Thymus (tissue), 11 donors: ENCODE results near the gene UGP2. TPM values are rescaled to one million over a fixed set of nuclear protein-coding genes. Genes with fewer than 3 reads are reported as not detected.
A peak's percentile ranks its signal among the peaks of the same experiment; 100 is the strongest.
"Not testable (repeated sequence)": the region's sequence is repeated elsewhere in the genome, so short reads cannot be mapped to it uniquely, and the experiment has no call there.

Experiments
- DNase-seq, 9 donors: peaks; one replicate each; pipeline ENCODE4 v3.0.0-alpha.2; 2013; ENCODE audit warnings: low spot score in 9 of 9, low read depth in 6 of 9, missing footprints in 1 of 9
- H3K27ac ChIP-seq, 2 donors: one replicate each; pipeline ENCODE4 v1.5.1; 2013; ENCODE audit warnings: control low read depth in 1 of 2, low read depth in 1 of 2, low read length in 1 of 2, mild to moderate bottlenecking in 1 of 2, moderate library complexity in 1 of 2
- H3K27me3 ChIP-seq, 2 donors: one replicate each; pipeline ENCODE4 v1.5.1; 2013; ENCODE audit warnings: low read length in 1 of 2; ENCODE audit not compliant: control insufficient read depth in 2 of 2, insufficient read depth in 1 of 2
- H3K36me3 ChIP-seq, 2 donors: one replicate each; pipeline ENCODE4 v1.5.1; 2013; ENCODE audit warnings: low read length in 1 of 2, mild to moderate bottlenecking in 1 of 2, moderate library complexity in 1 of 2; ENCODE audit not compliant: control insufficient read depth in 2 of 2, insufficient read depth in 2 of 2
- H3K4me1 ChIP-seq, 2 donors: one replicate each; pipeline ENCODE4 v1.5.1; 2013; ENCODE audit warnings: low read length in 2 of 2; ENCODE audit not compliant: control insufficient read depth in 2 of 2, insufficient read depth in 2 of 2
- H3K4me3 ChIP-seq, 2 donors: one replicate each; pipeline ENCODE4 v1.5.1; 2013; ENCODE audit warnings: low read length in 2 of 2, control low read depth in 1 of 2, mild to moderate bottlenecking in 1 of 2
- H3K9me3 ChIP-seq, 2 donors: one replicate each; pipeline ENCODE4 v1.5.1; 2013; ENCODE audit warnings: low read length in 1 of 2, mild to moderate bottlenecking in 1 of 2; ENCODE audit not compliant: control insufficient read depth in 2 of 2, insufficient read depth in 1 of 2
- WGBS: extraction: QIAGEN DNeasy Blood & Tissue Kit; methylation state at CpG from one replicate; pipeline ENCODE4 v1.1.7; 2013; 5-methylcytosine and 5-hydroxymethylcytosine counted together
- polyA plus RNA-seq: library from polyadenylated mRNA; stranded (reverse); fragments of 200-250 nt; gene quantifications from one replicate; pipeline ENCODE4 v1.2.3, GENCODE V29; 2013
- total RNA-seq: library from RNA; stranded (reverse); fragments of 120-200 nt; gene quantifications from one replicate; pipeline ENCODE4 v1.2.4, GENCODE V29; 2013
- donor health status: healthy.

Gene UGP2
- total and polyA plus RNA-seq, 2 donors = 199 to 221 TPM

GRCh38 chr2:63808911-63809310 lies 32.8 kb upstream of the UGP2 start:
- DNase-seq, H3K9me3 ChIP-seq, H3K4me3 ChIP-seq, H3K4me1 ChIP-seq, H3K27me3 ChIP-seq, H3K27ac ChIP-seq, H3K36me3 ChIP-seq: not testable (repeated sequence)
- 98% methylated on average over 29 of the region's 29 CpGs for WGBS

DNA sequence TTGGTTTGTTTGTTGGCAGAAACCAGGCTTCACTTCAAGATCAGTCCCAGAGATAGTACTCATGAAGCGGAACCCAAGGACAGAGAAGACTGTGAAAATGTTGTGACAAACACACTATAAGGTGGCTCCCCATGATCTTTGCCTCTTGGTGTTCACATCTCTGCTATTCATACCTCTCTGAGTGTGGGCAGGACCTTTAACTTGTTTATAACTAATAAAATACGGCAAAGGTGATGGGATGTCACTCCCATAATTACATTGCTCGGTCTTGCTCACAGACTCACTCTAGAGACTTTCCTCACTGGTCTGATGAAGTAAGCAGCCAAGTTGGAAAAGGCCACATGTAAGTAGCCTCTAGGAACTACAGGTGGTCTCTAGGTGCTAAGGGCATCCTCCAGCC lies 30.6 kb upstream of the UGP2 start:
- DNase-seq = no peak
- Histone ChIP-seq H3K4me1 (no peaks in the 10 kb centered on the region), H3K27ac (no peak overlapping the region), H3K9me3 (peaks cover 0 to 4% of the 10 kb centered on the region in 2 donors), H3K4me3 (no peak overlapping the region), H3K27me3 (no peaks in the 10 kb centered on the region), H3K36me3 (no peaks in the 10 kb centered on the region)
- WGBS = 96% methylated on average over 3 of the region's 3 CpGs

- not testable (repeated sequence) for H3K27me3 ChIP-seq, H3K9me3 ChIP-seq, H3K36me3 ChIP-seq, H3K4me3 ChIP-seq, DNase-seq, H3K4me1 ChIP-seq, H3K27ac ChIP-seq
- WGBS = 98% methylated on average over 7 of the region's 7 CpGs
These were observed 29.8 kb upstream of the UGP2 start for GRCh38 chr2:63811870-63812269.

- Histone ChIP-seq H3K4me1 (no peaks in the 10 kb centered on the region), H3K9me3 (no peaks in the 10 kb centered on the region), H3K4me3 (no peak overlapping the region), H3K27ac (no peak overlapping the region), H3K27me3 (no peaks in the 10 kb centered on the region), H3K36me3 (no peaks in the 10 kb centered on the region)
- 95% methylated on average over 1 of the region's 1 CpG for WGBS
- DNase-seq = no peak
These were observed 27.6 kb upstream of the UGP2 start for GRCh38 chr2:63814114-63814513.

- Histone ChIP-seq H3K9me3 (no peaks in the 10 kb centered on the region), H3K36me3 (no peaks in the 10 kb centered on the region), H3K4me3 (no peak overlapping the region), H3K27me3 (no peaks in the 10 kb centered on the region), H3K27ac (no peak overlapping the region), H3K4me1 (no peaks in the 10 kb centered on the region)
- DNase-seq = no peak
- 75% methylated on average over 2 of the region's 2 CpGs for WGBS
These were observed 24.3 kb upstream of the UGP2 start for GRCh38 chr2:63817382-63817781.

DNA sequence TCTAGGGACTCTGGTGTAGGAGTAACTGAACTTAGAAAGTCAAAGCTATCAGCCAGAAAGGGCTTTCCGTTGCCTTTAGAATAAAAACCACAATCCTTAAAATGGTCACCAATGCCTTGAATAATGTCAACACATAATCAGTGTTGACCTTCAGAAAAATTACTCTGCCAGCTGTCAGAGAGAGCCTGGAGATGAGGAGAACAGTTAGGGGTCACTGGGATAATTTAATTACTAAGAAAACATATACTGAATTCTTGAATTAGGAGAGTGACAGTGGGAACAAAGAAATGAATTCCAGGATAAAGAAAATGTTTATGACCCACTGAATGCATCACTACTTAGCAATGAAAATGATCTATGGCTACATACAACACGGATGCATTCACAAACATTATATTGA lies 23.4 kb upstream of the UGP2 start:
- no peaks in the 10 kb centered on the region for H3K27me3 ChIP-seq
- no peak overlapping the region for H3K27ac ChIP-seq
- H3K4me3 ChIP-seq = no peak overlapping the region
- no peaks in the 10 kb centered on the region for H3K9me3 ChIP-seq
- H3K4me1 ChIP-seq = no peaks in the 10 kb centered on the region
- no peaks in the 10 kb centered on the region for H3K36me3 ChIP-seq
- WGBS = 98% methylated on average over 2 of the region's 2 CpGs
- no peak for DNase-seq

GRCh38 chr2:63819256-63819655 lies 22.4 kb upstream of the UGP2 start:
- Histone ChIP-seq H3K9me3 (no peaks in the 10 kb centered on the region), H3K4me3 (no peak overlapping the region), H3K27me3 (no peaks in the 10 kb centered on the region), H3K27ac (no peak overlapping the region), H3K36me3 (no peaks in the 10 kb centered on the region), H3K4me1 (no peaks in the 10 kb centered on the region)
- 84% methylated on average over 3 of the region's 3 CpGs for WGBS
- DNase-seq = no peak

GRCh38 chr2:63819765-63820717 lies 21.7 kb upstream of the UGP2 start:
- Histone ChIP-seq H3K36me3 (no peaks in the 10 kb centered on the region), H3K9me3 (no peaks in the 10 kb centered on the region), H3K27ac (no peak overlapping the region), H3K27me3 (no peaks in the 10 kb centered on the region), H3K4me3 (no peak overlapping the region), H3K4me1 (no peaks in the 10 kb centered on the region)
- WGBS = 90% methylated on average over 6 of the region's 6 CpGs
- DNase-seq = peak in 1 of 9 donors; percentile 21

GRCh38 chr2:63820969-63821368 lies 20.7 kb upstream of the UGP2 start:
- H3K9me3 ChIP-seq = no peaks in the 10 kb centered on the region
- H3K4me3 ChIP-seq = no peak overlapping the region
- H3K36me3 ChIP-seq = no peaks in the 10 kb centered on the region
- no peaks in the 10 kb centered on the region for H3K27me3 ChIP-seq
- WGBS = 97% methylated on average over 1 of the region's 1 CpG
- no peaks in the 10 kb centered on the region for H3K4me1 ChIP-seq
- H3K27ac ChIP-seq = no peak overlapping the region
- DNase-seq = no peak
